Measurements from ENCODE around the gene GPR21.

DNA sequence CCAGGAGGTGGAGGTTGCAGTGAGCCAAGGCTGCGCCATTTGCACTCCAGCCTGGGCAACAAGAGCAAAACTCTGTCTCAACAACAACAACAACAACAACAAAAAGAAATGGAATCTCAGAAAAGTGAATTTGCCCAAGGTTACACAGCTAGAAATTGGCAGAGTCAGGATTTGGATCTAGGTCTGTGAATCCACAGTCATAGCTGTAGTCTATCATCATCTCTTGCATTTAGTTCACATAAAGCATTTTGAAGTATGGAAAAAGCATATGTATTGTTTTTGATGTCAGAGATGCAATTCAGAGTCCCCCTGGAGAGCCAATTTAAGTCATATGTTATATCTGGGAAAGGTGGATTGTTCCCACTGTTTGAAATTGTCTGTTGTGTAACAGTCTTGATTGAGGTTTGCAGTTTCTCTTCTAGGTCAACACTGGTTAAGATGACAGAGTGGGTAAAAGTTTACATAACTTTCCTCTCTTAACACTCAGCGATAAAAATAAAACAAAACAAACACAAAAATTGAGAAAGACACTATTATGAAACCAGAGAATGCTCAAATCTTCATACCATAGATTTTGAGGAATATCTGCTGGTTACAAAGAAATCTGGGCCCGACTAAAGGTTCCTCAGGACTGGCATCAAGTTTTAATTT lies 21.5 kb upstream of the GPR21 start:
- TF ChIP-seq, protein P1, sequence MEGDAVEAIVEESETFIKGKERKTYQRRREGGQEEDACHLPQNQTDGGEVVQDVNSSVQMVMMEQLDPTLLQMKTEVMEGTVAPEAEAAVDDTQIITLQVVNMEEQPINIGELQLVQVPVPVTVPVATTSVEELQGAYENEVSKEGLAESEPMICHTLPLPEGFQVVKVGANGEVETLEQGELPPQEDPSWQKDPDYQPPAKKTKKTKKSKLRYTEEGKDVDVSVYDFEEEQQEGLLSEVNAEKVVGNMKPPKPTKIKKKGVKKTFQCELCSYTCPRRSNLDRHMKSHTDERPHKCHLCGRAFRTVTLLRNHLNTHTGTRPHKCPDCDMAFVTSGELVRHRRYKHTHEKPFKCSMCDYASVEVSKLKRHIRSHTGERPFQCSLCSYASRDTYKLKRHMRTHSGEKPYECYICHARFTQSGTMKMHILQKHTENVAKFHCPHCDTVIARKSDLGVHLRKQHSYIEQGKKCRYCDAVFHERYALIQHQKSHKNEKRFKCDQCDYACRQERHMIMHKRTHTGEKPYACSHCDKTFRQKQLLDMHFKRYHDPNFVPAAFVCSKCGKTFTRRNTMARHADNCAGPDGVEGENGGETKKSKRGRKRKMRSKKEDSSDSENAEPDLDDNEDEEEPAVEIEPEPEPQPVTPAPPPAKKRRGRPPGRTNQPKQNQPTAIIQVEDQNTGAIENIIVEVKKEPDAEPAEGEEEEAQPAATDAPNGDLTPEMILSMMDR (IDR thresholded peaks at IDR 0.05): no peak
- no peak for TF ChIP-seq POLR2A (IDR thresholded peaks at IDR 0.05)

Measured in heart left ventricle (tissue), 13 donors.